GM18498 (cell line): Measurements from ENCODE around the gene ITPRIP.
A peak's percentile ranks its signal among the peaks of the same experiment; 100 is the strongest.

ENCODE experiments used
- ATAC-seq: cut with Tn5 transposase; IDR thresholded peaks from one replicate; pipeline ENCODE4 v1.9.1; 2021; ENCODE audit warnings: mild to moderate bottlenecking, moderate library complexity; ENCODE audit not compliant: unreplicated experiment

ITPRIP gene

DNA sequence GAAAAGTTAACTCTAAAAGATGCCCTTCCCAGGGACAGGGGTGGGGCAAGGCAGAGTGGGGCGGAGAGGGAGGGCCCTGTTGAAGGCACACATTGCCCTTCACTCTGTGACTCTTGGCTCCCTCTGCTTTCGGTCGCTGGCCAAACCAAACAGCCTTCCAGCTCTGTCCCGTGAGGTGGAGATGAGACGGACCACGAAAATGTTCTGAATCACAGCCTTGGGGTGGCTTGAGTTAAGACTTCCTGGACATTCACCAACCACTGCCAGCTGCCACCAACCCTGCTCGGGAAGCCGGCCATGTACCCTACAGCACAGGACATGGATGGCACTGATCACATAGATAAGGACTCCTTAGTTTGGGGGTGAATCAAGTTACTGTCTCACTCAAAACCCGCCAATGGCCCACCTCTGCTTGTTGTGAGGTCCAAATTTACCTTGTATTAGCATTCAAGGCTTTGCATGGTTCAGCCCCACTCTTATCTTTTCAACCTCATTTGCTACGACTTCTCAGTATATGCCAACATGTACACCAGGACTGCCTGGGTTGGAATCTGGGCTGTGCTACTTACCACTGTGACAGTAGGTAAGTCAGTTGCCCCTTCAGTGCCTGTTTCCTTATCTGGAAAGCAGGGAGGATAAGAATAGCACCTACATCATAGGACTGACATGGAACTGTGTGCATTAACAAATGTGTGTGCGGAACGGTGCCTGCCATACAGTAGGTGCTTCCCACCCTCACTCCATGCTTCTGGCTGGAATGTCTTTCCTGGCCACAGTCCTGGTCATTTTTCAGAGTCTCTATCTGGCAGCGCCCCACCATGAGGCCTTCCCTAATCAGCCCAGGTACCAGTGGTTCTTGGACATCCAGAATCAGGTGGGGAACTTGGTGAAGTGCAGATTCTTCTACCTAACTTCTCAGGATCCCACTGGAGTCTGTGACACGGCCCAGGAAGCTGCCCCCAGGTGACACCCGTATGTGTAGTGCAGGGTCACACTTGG lies 28.0 kb downstream of the ITPRIP start:
- no peak for ATAC-seq

DNA sequence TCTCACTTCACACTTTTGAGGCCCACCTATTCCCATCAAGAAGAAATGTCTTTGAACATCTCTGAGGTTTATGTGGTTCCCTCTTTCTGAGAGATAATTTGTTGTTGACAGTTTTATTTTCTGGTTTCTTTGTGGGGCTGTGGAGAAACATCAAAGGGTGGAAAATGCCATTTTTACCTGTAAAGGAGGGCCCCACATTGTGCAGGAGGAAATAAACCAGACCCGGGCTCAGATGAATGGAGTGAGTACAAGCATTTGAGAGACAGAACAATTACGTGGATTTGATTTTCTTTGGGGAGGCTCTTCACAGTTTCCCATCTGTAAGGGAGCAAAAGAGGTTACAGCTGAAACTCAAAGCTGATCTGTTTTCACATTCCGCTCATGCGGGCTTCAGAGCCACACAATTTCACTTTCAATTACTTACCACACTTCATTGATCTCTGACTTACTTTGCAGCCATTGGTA lies 29.8 kb downstream of the ITPRIP start:
- peak; percentile 85 for ATAC-seq

DNA sequence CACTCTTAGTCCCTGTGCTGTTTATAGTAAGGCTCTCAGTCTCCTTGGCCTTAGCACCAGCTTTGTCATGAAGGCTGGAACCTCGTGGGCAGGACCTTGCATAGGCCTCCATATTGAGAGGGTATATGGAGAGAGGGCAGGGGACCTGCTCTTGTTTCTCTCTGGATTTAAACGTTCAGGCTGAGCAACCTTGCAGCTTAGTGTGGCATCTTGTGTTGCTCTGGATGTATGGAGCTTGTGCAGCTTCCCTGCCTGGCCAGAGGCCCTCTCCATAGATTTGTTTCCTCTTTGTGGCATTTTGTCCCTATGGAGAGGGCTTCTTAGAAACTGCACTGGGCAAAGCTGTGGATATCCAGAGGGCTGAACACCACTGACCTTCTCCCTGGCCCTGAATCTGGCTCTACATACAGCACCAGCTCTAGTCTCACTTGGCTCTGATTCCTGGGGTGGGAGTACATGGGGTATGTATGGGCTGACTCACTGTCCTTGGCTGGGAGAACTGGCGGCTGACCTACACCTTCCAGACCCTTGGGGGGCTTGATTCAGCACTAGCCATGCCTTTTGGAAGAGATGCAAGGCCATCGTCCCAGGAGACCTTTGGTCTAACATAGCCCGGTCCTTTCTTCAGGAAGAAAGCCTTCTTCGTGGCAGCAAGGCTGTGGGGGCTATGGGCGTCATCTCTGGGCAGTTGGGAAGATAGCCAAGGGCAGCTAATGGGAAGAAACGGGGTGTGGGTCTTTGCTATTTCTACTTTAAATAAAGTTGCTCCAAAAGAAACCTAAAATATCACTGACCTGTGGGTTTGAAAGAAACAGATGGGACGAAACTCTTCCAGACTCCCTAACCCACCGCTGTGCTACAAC lies 30.5 kb downstream of the ITPRIP start:
- no peak for ATAC-seq

DNA sequence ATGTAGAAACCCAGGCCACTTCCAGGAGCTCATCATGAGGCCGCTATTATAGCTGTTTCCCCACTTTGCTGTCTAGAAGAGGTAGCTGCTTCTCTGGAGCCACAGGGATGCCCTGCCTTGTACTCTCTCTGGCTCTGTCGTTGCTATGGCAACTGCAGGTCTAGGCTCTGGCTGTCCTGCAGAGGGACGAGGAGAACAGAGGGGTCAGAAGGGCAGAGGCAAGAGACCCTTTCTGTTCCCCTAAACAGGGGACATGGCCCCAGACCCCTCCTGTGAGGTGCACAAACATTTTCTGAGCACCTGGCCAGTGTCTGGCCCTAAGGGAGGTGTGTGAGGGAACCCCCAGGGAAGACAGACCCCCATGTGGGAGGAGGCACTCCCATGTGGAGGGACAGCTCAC lies 31.4 kb downstream of the ITPRIP start:
- ATAC-seq = no peak

DNA sequence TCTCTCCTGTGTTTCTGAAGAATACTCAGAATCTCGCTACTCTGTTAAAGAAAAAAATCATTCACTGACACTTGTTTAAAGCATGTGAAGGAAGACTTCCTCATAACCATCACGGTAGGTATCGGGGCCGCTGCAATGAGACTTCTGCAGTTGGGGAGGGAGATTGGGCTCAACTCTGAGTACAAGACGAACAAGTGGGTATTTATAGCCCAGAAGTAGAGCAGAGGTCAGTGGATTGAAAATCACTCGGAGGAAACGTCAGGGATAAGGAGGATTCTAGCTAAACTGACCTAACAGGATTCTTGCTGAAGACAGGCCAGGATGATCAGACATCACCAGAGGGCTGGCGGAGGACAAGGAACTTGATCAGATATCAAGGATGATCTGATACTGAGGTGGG lies 33.3 kb downstream of the ITPRIP start:
- no peak for ATAC-seq

DNA sequence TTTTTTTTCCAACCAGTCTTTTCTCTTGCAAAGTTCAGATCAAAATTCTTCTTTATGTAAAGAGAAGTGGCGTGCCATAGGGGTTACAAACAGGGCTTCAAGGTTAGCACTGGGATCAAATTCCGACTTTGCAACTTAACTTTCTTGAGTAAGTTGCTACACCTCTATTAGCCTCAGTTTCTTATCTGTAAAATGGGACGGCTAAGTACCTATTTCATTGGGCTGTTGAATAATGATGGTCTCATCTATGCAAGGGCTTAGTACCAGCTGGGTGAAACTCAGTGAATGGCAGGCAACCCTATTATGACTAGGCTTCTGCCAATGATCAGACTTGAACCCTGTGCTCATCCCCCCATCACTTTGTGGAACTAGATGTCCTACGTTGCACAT lies 33.9 kb downstream of the ITPRIP start:
- ATAC-seq = no peak

DNA sequence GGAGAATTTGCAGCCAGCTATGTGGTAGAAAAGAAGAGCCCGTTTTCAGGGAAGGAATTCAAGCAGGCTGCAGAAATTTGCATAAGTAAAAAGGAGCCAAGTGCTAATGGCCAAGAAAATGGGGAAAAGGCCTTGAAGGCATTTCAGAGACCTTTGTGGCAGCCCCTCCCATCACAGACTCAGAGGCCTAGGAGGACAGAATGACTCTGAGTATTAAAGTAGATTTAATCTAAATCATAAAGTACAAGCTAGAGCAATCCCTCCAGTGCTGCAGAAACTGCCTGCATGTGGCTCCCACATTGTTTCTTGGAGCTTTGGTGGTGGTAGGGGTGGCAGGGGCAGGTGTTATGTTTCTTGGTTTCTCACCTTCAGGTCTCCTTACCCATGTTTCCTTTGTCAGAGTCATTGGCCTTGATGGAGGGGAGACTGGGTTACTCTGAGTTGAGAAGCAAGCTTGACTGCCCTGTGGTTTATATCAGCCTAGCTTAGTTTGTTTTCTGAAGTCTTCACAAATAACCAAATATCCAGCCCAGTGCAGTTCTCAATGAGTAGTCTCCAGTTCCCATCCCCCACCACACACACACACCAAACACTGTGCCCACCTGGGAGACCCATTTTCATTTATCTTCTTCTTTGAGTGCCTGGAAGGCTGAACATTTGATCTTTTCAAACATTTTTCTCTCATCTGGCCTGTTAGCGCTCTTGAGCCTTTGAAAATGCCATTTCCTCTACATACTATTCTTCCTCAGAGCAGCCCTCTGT lies 34.5 kb downstream of the ITPRIP start:
- ATAC-seq = no peak

DNA sequence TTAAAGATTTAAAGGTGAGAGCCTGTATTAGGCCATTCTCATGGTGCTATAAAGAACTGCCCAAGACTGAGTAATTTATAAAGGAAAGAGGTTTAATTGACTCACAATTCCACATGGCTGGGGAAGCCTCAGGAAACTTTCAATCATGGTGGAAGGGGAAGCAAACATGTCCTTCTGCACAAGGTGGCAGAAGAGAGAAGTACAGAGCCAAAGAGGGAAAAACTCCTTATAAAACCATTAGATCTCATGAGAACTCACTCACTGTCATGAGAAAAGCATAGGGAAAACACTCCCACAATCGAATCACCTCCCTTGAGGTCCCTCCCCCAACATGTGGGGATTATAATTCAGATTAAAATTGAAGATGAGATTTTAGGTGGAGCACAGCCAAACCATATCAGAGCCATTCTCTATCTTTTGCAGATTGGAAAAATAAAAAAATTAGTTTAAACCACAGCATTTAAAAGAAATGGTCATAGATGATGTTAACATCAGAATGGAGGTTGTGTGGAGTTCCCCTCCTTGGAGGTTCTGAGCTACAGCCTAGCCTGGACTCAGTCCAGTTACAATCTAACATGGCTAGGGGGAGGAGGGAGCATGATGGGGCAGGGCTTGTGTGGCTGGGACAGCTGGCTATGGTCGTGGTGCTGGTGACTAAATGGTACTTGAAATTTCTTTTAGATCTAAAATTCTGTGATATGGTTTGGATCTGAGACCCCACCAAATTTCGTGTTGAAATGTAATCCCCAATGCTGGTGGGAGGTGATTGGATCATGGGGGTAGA lies 36.2 kb downstream of the ITPRIP start:
- no peak for ATAC-seq

DNA sequence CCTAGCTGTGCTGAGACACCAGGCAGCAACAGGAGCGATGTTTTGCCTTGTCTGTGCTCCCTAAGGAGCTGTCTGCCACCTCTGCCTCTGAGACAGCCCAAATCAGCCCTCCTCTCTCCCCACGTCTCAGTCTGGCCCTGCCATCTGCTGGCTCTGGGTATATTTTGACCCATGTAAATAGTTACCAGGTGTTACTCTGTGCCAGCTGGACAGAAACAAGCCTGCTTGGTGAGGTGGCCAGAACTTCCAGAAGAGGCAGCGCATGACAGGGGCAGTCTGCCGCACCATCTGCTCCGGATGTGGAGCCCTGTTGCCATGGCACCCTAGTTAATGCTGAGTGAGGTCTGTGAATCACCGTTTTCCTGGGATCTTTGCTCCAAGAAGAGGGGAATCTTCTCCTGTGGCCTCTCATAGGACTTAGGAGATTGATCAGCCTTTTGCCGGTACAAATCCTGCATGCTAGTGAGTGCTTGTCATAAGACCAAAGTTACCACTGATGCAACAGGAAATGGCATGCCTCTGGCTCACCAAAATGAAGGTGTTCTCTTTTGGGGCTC lies 37.5 kb downstream of the ITPRIP start:
- no peak for ATAC-seq

DNA sequence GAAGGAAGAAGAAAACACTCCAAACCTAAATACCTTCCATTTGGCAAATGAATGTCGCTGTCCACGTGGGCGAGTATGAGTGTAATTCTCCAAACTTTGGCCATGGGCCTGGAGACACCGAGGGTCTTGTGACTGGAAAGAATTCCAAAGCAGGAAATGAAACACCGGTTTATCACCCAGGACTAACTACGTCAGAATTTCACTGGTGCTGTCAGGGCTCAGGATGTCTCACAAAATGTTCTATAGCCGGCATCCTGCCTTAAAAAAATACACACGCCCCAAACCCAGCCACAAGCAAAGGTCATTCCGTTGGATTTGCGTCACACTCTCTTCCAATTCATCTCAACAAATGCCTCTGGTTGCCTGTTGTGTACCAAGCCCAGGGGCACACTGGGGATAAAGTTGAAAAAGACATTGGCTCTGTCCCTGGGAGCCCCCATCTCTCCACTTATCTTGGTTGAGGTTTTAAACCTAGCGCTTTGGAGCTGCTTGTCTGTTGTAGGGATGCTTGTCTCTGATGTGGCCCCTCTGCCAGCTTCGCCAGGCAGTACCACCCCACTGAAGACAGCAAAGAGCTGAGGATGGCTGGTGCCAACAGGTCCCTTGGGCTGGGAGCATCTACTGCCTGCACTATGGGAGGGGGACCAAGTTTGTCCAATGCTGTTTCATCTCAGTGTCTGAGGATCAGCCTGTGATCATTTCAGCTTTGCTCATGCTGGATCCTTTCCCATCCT lies 38.1 kb downstream of the ITPRIP start:
- ATAC-seq = no peak

DNA sequence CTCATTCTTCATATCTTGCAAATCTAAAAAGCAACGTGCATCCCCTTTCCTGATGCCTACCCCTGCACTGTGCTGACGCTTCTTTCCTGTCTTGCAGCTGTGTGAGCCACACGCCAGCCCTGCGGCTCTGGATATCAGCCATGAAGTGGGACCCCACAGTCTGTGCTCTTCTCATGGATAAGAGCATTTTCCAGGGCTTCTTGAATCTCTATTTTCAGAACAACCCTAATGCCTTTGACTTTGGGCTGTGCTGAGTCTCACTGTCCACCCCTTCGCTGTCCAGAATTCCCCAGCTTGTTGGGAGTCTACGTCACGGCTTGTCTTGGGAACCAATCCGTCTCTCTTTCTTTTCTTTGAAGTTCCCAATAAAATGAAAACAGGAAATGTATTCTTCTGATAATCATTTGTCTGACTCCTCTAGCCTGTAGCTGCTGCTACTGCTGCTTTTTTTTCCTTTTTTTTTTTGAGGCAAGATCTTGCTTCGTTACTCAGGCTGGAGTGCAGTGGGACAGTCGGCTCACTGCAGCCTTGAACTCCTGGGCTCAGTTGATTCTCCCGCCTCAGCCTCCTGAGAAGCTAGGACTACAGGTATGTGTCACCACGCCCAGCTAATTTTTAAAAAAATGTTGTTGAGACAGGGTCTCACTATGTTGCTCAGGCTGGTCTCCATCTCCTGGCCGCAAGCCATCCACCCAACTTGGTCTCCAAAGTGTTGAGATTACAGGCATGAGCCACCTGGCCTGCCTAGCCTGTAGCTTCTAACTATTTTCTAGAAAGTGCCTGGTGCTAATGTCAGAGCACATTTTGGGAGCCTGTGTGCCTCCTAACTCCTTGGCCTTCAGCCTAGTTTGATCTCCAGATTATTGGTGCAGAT lies 39.0 kb downstream of the ITPRIP start:
- ATAC-seq = no peak

DNA sequence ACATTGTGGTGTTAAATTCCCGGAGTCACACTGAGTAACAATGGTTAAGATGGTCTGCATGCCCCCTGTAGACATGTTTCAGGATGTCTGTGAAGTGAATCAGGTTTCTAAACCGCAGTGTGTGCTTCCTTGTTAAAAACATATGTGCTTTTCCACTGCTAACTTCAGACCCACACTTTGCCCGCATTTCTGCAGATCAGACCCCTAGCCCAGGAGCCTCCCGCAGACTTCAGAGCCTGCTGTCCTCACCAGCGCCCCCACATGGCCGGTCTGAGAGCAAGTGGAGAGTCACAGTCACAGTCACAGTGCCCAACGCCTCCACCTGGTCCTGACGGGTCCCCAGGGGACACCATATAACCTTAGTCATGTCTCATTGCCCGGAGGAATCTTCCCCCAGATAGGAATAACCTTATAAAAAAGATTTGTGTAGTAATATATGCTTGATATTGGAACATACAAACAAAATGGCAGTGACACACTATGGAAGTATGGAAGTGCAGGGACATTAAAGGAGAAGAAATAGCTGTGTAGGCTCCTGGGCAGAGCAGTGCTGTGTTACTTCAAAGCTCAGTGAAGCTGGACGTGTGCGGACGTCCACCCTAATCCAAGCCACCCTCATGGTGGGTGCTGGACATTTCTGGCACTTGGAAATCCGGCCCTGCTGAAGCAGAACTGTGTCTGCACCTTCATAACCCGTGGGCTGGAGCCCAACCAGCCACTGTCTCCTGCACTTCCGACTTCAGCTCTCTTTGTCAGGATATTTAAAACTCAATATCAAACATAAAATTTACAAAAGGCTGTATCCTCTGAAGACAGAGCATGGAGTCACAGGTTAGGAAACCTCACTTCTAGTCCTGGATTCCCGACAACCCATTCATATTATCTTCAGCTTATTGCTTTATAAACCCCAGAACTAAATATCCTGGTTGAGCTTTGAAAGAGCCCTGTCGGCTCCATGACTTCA lies 40.3 kb downstream of the ITPRIP start:
- ATAC-seq = no peak

DNA sequence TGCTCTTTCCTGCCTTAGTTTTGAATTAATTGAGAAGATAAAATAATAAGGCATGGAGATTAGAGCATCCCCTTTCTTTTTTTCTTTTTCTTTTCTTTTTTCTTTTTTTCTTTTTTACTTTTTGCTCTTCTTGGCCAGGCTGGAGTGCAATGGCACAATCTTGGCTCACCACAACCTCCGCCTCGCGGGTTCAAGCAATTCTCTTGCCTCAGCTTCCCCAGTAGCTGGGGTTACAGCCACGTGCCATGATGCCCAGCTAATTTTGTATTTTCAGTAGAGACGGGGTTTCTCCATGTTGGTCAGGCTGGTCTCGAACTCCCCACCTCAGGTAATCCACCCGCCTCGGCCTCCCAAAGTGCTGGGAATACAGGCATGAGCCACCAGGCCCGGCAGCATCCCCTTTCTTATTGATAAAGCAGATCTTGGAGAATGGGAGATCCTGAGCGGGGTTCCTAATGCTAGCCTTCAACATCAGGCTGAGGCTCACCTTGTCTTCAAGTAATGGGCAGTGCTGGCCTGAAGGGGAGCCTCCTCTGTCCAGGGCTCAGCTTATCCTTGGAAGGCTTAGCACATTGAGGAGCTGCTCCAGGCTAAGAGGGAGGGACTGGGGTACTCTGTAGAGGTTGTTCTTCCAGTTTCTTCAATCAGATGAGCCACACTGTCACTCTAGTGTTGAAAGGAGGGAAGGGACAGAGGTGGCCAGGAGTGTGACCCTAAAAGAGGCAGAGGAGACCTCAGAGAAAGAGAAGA lies 41.4 kb downstream of the ITPRIP start:
- ATAC-seq = no peak

DNA sequence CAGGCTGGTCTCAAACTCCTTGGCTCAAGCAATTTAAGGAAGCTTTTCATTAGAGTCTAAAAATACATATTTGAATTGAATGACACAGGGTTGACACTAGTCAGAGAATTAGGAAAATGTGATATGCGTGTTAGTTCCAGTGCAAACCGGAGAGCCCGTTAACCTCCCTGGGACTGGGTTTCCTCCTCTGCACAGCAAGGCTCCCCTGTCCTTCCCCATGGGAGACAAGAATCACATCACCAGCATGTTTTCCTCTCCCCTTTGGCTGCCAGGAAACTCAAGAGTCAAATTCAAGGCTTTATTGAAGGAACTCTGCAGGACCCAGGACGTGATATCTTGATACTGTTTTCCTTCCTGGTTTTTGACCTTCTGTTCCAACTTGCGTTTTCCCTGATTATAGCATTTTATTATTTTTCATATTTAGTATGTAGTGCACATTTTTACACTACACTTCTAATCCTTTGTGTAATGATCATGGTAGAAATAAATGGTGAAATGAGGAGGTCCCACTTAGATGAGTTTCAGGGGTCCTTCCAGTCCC lies 44.4 kb downstream of the ITPRIP start:
- no peak for ATAC-seq

DNA sequence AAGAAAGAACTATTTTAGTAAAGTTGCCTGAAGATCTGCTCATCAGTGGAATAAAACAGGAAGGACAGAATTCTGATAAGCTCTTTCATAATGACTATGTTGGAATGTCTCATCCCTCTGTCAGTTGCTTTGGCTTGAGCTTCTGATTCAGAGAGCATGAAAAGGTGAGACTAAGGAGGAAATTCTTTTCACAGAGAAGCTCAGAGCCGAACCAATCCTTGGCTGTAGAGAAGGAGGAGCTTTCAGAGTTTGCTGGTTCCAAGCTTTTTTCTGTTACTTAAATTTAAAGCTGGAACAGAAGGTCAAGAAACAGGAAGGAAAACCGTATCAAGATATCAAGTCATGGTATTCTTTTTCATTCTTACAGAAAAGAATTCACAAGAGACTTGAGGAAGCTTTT lies 45.3 kb downstream of the ITPRIP start:
- no peak for ATAC-seq

DNA sequence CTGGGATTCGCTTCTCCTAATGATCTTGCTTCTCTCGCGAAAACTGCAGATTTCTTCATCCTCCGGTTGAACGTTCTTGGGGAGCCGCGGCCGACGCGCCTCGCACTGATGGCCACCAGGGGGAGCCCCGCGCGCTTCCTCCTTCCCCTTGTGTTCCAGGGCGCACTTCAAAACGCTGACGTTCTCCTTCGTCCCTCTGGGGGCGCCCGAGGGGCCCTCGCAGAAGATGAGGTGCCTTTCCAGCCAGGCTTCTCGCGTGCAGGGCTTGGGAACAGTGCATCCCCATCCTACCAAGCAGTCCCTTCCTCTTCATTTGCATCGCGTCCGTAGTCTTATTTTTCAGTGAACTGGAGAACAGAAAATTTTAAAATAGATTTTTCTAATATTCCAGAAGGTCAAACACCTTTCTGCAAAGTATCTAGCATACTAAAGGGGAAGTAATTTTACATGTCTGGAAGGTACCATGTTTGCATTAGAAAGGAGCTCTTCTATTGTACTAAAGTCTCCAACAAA lies 46.8 kb downstream of the ITPRIP start:
- ATAC-seq = peak; percentile 100
